Measurements from ENCODE around the gene RBM43. TPM values are rescaled to one million over a fixed set of nuclear protein-coding genes. Genes with fewer than 3 reads are reported as not detected.

Gene RBM43
- total RNA-seq, 1 experiment from 2014 or later, result 3.7 TPM

GRCh38 chr2:151277067-151277466 is 15.4 kb upstream of the RBM43 start:
- TF ChIP-seq, protein P1, sequence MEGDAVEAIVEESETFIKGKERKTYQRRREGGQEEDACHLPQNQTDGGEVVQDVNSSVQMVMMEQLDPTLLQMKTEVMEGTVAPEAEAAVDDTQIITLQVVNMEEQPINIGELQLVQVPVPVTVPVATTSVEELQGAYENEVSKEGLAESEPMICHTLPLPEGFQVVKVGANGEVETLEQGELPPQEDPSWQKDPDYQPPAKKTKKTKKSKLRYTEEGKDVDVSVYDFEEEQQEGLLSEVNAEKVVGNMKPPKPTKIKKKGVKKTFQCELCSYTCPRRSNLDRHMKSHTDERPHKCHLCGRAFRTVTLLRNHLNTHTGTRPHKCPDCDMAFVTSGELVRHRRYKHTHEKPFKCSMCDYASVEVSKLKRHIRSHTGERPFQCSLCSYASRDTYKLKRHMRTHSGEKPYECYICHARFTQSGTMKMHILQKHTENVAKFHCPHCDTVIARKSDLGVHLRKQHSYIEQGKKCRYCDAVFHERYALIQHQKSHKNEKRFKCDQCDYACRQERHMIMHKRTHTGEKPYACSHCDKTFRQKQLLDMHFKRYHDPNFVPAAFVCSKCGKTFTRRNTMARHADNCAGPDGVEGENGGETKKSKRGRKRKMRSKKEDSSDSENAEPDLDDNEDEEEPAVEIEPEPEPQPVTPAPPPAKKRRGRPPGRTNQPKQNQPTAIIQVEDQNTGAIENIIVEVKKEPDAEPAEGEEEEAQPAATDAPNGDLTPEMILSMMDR (IDR thresholded peaks at IDR 0.05), result no peak
- no peak for TF ChIP-seq TCF7L2 (IDR thresholded peaks at IDR 0.05; ENCODE audit: low read depth, low read length)
- no peak for TF ChIP-seq REST (IDR thresholded peaks at IDR 0.05; ENCODE audit: insufficient read depth in 1 of 2, low read depth in 2 of 2, low read length in 1 of 2)
- TF ChIP-seq POLR2AphosphoS5 (IDR thresholded peaks at IDR 0.05; ENCODE audit: low read depth, low read length), result no peak
- no peak for TF ChIP-seq SIN3A (IDR thresholded peaks at IDR 0.05; ENCODE audit: borderline replicate concordance, insufficient read depth, low read depth, low read length)
- BruUV-seq (replicated peaks), result no TSS peak
- Histone ChIP-seq H3K4me1 (ENCODE audit: control insufficient read depth, insufficient read depth, low read length) (no peaks in the 10 kb centered on the region), H3K36me3 (ENCODE audit: control insufficient read depth, insufficient read depth, low read length) (no peaks in the 10 kb centered on the region; the same call in 1 of the 2 replicates), H3K4me3 (ENCODE audit: low read depth in 2 of 2, low read length in 2 of 2) (no peak overlapping the region), H3K27me3 (ENCODE audit: control insufficient read depth, insufficient read depth, low read length) (no peaks in the 10 kb centered on the region), H3K9me3 (ENCODE audit: control insufficient read depth, insufficient read depth, low read depth, low read length) (no peaks in the 10 kb centered on the region), H3K27ac (ENCODE audit: low read length) (no peak overlapping the region)
- ATAC-seq (no peak), DNase-seq (ENCODE audit: low read depth, low spot score) (no peak)
- CTCF ChIA-PET, result no interaction called here
- intact Hi-C loops (cut with micrococcal nuclease; ENCODE audit: unreplicated experiment) (no loop called here), in situ Hi-C loops (cut with HindIII; ENCODE audit: low pct_unique_long_range_greater_than_20kb, low sequenced_read_pairs) (no loop called here)
- POLR2A ChIA-PET, result no interaction called here

DNA sequence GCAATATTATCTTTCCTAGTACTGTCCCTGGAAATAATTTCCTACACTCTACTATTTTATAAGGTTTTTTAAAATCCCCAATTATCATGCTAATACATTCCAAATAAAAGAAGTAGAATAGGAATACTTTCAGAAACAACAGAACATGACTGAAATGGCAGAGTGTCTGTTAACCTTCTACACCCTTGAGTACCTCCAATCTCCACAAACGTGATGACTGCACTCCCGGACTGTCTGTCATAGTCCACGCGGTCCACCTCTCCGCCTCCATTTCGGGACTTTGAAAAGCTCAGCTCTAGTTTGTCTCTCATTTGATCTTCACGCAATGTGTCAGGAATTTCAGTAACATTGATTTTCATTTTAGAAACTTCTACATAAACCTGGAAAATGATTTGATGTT is 13.6 kb upstream of the RBM43 start:
- intact Hi-C loops (cut with micrococcal nuclease; ENCODE audit: unreplicated experiment) (no loop called here), in situ Hi-C loops (cut with HindIII; ENCODE audit: low pct_unique_long_range_greater_than_20kb, low sequenced_read_pairs) (no loop called here)
- POLR2A ChIA-PET, result no interaction called here
- no TSS peak for BruUV-seq (replicated peaks)
- no peaks in the 10 kb centered on the region for H3K9me3 ChIP-seq (ENCODE audit: control insufficient read depth, insufficient read depth, low read depth, low read length)
- H3K4me1 ChIP-seq (ENCODE audit: control insufficient read depth, insufficient read depth, low read length), result no peaks in the 10 kb centered on the region
- CTCF ChIA-PET, result no interaction called here
- H3K36me3 ChIP-seq (ENCODE audit: control insufficient read depth, insufficient read depth, low read length), result no peaks in the 10 kb centered on the region; the same call in 1 of the 2 replicates
- no peak for DNase-seq (ENCODE audit: low read depth, low spot score)
- H3K27me3 ChIP-seq (ENCODE audit: control insufficient read depth, insufficient read depth, low read length), result no peaks in the 10 kb centered on the region
- no peak overlapping the region for H3K27ac ChIP-seq (ENCODE audit: low read length)
- TF ChIP-seq POLR2AphosphoS5 (IDR thresholded peaks at IDR 0.05; ENCODE audit: low read depth, low read length) (no peak), REST (IDR thresholded peaks at IDR 0.05; ENCODE audit: insufficient read depth in 1 of 2, low read depth in 2 of 2, low read length in 1 of 2) (no peak), SIN3A (IDR thresholded peaks at IDR 0.05; ENCODE audit: borderline replicate concordance, insufficient read depth, low read depth, low read length) (no peak), TCF7L2 (IDR thresholded peaks at IDR 0.05; ENCODE audit: low read depth, low read length) (no peak)
- TF ChIP-seq, protein P1 (IDR thresholded peaks at IDR 0.05), result no peak
- ATAC-seq, result no peak
- H3K4me3 ChIP-seq (ENCODE audit: low read depth in 2 of 2, low read length in 2 of 2), result no peak overlapping the region
